H1 (cell line): ENCODE measurements around the gene SEZ6L. TPM values are rescaled to one million over a fixed set of nuclear protein-coding genes. Genes with fewer than 3 reads are reported as not detected.

Source experiments
- CTCF ChIA-PET: fragments of 300-600 bp; sonication (Branson Sonifier 250); formaldehyde crosslinking; loops from one replicate; lab custom pipeline; 2021; ENCODE audit not compliant: partially characterized antibody; lab: Charles Lee
- POLR2A ChIA-PET: fragments of 300-600 bp; sonication (Branson Sonifier 250); formaldehyde crosslinking; loops from one replicate; lab custom pipeline; 2021; ENCODE audit warnings: inconsistent platforms; ENCODE audit not compliant: partially characterized antibody; lab: Charles Lee
- DNase-seq, 2 experiments: peaks; one replicate each; pipeline versions ENCODE4 v3.0.0 to v3.0.0-alpha.2; 2010 to 2022; ENCODE audit warnings: low spot score in 2 of 2, low read depth in 1 of 2, mixed read lengths in 1 of 2
- FAIRE-seq: peaks from 2 replicates; lab custom pipeline; 2011; peaks lifted over from hg19 to GRCh38; lab: Jason Lieb, UNC
- H2AFZ ChIP-seq: 2 replicates; pipeline ENCODE4 v1.8.1; 2012; ENCODE audit warnings: low read length, inconsistent platforms
- H2AK5ac ChIP-seq: 2 replicates; pipeline ENCODE4 v1.6.1; 2013; ENCODE audit warnings: low read depth, low read length
- H2BK120ac ChIP-seq: replicated peaks from 2 replicates; pipeline ENCODE3; 2013; ENCODE audit warnings: low read depth, low read length, inconsistent platforms
- H2BK12ac ChIP-seq: 2 replicates; pipeline ENCODE4 v1.6.1; 2013; ENCODE audit warnings: low read depth, low read length
- H2BK15ac ChIP-seq: 2 replicates; pipeline ENCODE4 v1.6.1; 2013; ENCODE audit warnings: low read length
- H2BK20ac ChIP-seq: 2 replicates; pipeline ENCODE4 v1.6.1; 2013; ENCODE audit warnings: low read length
- H2BK5ac ChIP-seq: 2 replicates; pipeline ENCODE4 v1.6.1; 2013; ENCODE audit warnings: low read depth, low read length
- H3K14ac ChIP-seq: 2 replicates; pipeline ENCODE4 v1.6.1; 2013; ENCODE audit warnings: inconsistent platforms; ENCODE audit not compliant: insufficient read length
- H3K18ac ChIP-seq: 2 replicates; pipeline ENCODE4 v1.6.1; 2013; ENCODE audit warnings: low read length; ENCODE audit errors: extremely low read depth
- H3K23ac ChIP-seq: 2 replicates; pipeline ENCODE4 v1.6.1; 2013; ENCODE audit warnings: inconsistent platforms; ENCODE audit not compliant: insufficient read length
- H3K23me2 ChIP-seq: 2 replicates; pipeline ENCODE4 v1.6.1; 2013; ENCODE audit warnings: low read depth, low read length
- H3K27ac ChIP-seq: 2 replicates; pipeline ENCODE4 v1.6.1; 2011; ENCODE audit warnings: low read depth, low read length, inconsistent platforms
- H3K27me3 ChIP-seq, 4 experiments: replicated peaks in 1 of 4; 1 replicate in 1 of 4; 2 replicates in 3 of 4; pipeline versions ENCODE4 v1.6.1 to v1.8.1; 2011 to 2013; ENCODE audit warnings: low read length in 3 of 4, mild to moderate bottlenecking in 3 of 4, inconsistent platforms in 2 of 4, mixed read lengths in 2 of 4, moderate library complexity in 1 of 4; ENCODE audit not compliant: control insufficient read depth in 3 of 4, insufficient read depth in 3 of 4; ENCODE audit errors: extremely low read depth in 1 of 4
- H3K36me3 ChIP-seq, 4 experiments: 2 replicates each; pipeline versions ENCODE4 v1.6.1 to v1.8.1; 2011 to 2013; ENCODE audit warnings: mild to moderate bottlenecking in 4 of 4, low read length in 3 of 4, moderate library complexity in 2 of 4, control low read depth in 1 of 4, inconsistent platforms in 1 of 4; ENCODE audit not compliant: insufficient read depth in 4 of 4, control insufficient read depth in 2 of 4
- H3K4ac ChIP-seq: replicated peaks from 2 replicates; pipeline ENCODE3; 2013; ENCODE audit warnings: low read length, low read depth, mixed read lengths, inconsistent platforms; ENCODE audit not compliant: insufficient read length
- H3K4me1 ChIP-seq, 4 experiments: replicated peaks in 1 of 4; 1 replicate in 1 of 4; 2 replicates in 3 of 4; pipeline versions ENCODE4 v1.6.1 to v1.8.1; 2011 to 2013; ENCODE audit warnings: low read length in 3 of 4, inconsistent platforms in 2 of 4, mixed read lengths in 1 of 4; ENCODE audit not compliant: insufficient read depth in 4 of 4, control insufficient read depth in 3 of 4
- H3K4me2 ChIP-seq, 2 experiments: 2 replicates each; pipeline versions ENCODE4 v1.6.1 to v1.8.1; 2011 to 2013; ENCODE audit warnings: low read depth in 2 of 2, low read length in 2 of 2, control low read depth in 1 of 2, inconsistent platforms in 1 of 2, mild to moderate bottlenecking in 1 of 2; ENCODE audit not compliant: insufficient read depth in 1 of 2
- H3K4me3 ChIP-seq, 4 experiments: fragments of 200-600, 300-600 bp in 1 of 4; sonication (generic), shearing (Covaris generic), sonication (Bioruptor Twin) in 1 of 4; 2 replicates each; pipeline versions ENCODE4 v1.5.1 to v1.8.1; 2011 to 2016; ENCODE audit warnings: low read length in 4 of 4, low read depth in 3 of 4, control low read depth in 2 of 4, inconsistent platforms in 2 of 4, mild to moderate bottlenecking in 2 of 4, mixed read lengths in 1 of 4, moderate library complexity in 1 of 4; ENCODE audit not compliant: insufficient read depth in 2 of 4; ENCODE audit errors: extremely low read depth in 1 of 4
- H3K56ac ChIP-seq: replicated peaks from 2 replicates; pipeline ENCODE3; 2013; ENCODE audit warnings: low read depth, mild to moderate bottlenecking, mixed read lengths, low read length, inconsistent platforms; ENCODE audit not compliant: insufficient read length
- H3K79me1 ChIP-seq: 2 replicates; pipeline ENCODE4 v1.6.1; 2013; ENCODE audit warnings: low read depth, low read length, control low read depth
- H3K79me2 ChIP-seq, 2 experiments: 2 replicates each; pipeline versions ENCODE4 v1.6.1 to v1.8.1; 2012 to 2013; ENCODE audit warnings: low read length in 2 of 2, mild to moderate bottlenecking in 2 of 2, inconsistent platforms in 1 of 2; ENCODE audit not compliant: insufficient read depth in 2 of 2, control insufficient read depth in 1 of 2
- H3K9ac ChIP-seq, 4 experiments: replicated peaks in 1 of 4; 1 replicate in 1 of 4; 2 replicates in 3 of 4; pipeline versions ENCODE4 v1.6.1 to v1.8.1; 2011 to 2013; ENCODE audit warnings: low read depth in 3 of 4, low read length in 3 of 4, control low read depth in 2 of 4, mild to moderate bottlenecking in 2 of 4, moderate library complexity in 2 of 4, inconsistent platforms in 1 of 4; ENCODE audit errors: extremely low read depth in 1 of 4
- H3K9me3 ChIP-seq, 2 experiments: 2 replicates each; pipeline versions ENCODE4 v1.6.1 to v1.8.1; 2012 to 2013; ENCODE audit warnings: mild to moderate bottlenecking in 2 of 2, moderate library complexity in 2 of 2, control low read depth in 1 of 2, inconsistent platforms in 1 of 2, low read depth in 1 of 2, low read length in 1 of 2, mixed read lengths in 1 of 2; ENCODE audit not compliant: insufficient read depth in 2 of 2
- H4K20me1 ChIP-seq, 2 experiments: replicated peaks in 1 of 2; 2 replicates each; pipeline versions ENCODE3 to v1.8.1; 2011 to 2013; ENCODE audit warnings: inconsistent platforms in 2 of 2, low read length in 2 of 2, mild to moderate bottlenecking in 1 of 2; ENCODE audit not compliant: insufficient read depth in 2 of 2, control insufficient read depth in 1 of 2
- H4K5ac ChIP-seq: 2 replicates; pipeline ENCODE4 v1.6.1; 2013; ENCODE audit warnings: low read length, low read depth, mixed read lengths, inconsistent platforms; ENCODE audit not compliant: insufficient read length
- H4K8ac ChIP-seq: 2 replicates; pipeline ENCODE4 v1.8.0; 2013; ENCODE audit warnings: mild to moderate bottlenecking, moderate library complexity, low read length, inconsistent platforms; ENCODE audit not compliant: insufficient read depth; ENCODE audit errors: extremely low read depth
- H4K91ac ChIP-seq: replicated peaks from 2 replicates; pipeline ENCODE3; 2013; ENCODE audit warnings: low read length, mixed read lengths, inconsistent platforms; ENCODE audit not compliant: insufficient read length
- CREB1 ChIP-seq: IDR thresholded peaks from 2 replicates; pipeline ENCODE4 v1.6.1; 2012; ENCODE audit warnings: inconsistent platforms
- EGR1 ChIP-seq: IDR thresholded peaks from 2 replicates; pipeline ENCODE4 v1.6.1; 2011; ENCODE audit warnings: low read depth, low read length, borderline replicate concordance
- GABPA ChIP-seq: IDR thresholded peaks from 2 replicates; pipeline ENCODE4 v1.6.1; 2011; ENCODE audit warnings: mild to moderate bottlenecking, low read length, moderate library complexity, borderline replicate concordance; ENCODE audit not compliant: insufficient read depth
- JUN ChIP-seq: IDR thresholded peaks from 2 replicates; pipeline ENCODE4 v1.6.1; 2011; ENCODE audit warnings: low read depth, mild to moderate bottlenecking, improper control_type of control experiment, low read length
- MAFK ChIP-seq: IDR thresholded peaks from 2 replicates; pipeline ENCODE4 v1.6.1; 2012; ENCODE audit warnings: low read depth, mild to moderate bottlenecking, improper control_type of control experiment, low read length
- RXRA ChIP-seq: IDR thresholded peaks from 2 replicates; pipeline ENCODE4 v1.6.1; 2011; ENCODE audit warnings: low read depth, mild to moderate bottlenecking, low read length, moderate library complexity; ENCODE audit not compliant: insufficient read depth
- SIRT6 ChIP-seq: IDR thresholded peaks from one replicate; pipeline ENCODE4 v1.7.1; 2012; ENCODE audit warnings: low read length, inconsistent platforms
- SP4 ChIP-seq: IDR thresholded peaks from 2 replicates; pipeline ENCODE4 v1.6.1; 2012; ENCODE audit warnings: low read length, inconsistent platforms
- TAF1 ChIP-seq: IDR thresholded peaks from 2 replicates; pipeline ENCODE4 v1.6.1; 2011; ENCODE audit warnings: mild to moderate bottlenecking, low read depth, low read length
- TBP ChIP-seq: IDR thresholded peaks from 2 replicates; pipeline ENCODE4 v1.6.1; 2011; ENCODE audit warnings: low read depth, low read length, improper control_type of control experiment
- WGBS, 2 experiments: shearing (Covaris generic) in 1 of 2; methylation state at CpG; one replicate each; pipeline versions ENCODE4 v1.1.6 to v1.1.7; 2013 to 2015; ENCODE audit warnings: low lambda C conversion rate in 2 of 2, mixed read lengths in 2 of 2, inconsistent platforms in 1 of 2, low coverage in 1 of 2, missing lambda C conversion rate in 1 of 2; ENCODE audit not compliant: insufficient replicate concordance in 2 of 2, insufficient coverage in 1 of 2, insufficient read length in 1 of 2; ENCODE audit errors: extremely low coverage in 1 of 2, missing lambda C conversion rate in 1 of 2; 5-methylcytosine and 5-hydroxymethylcytosine counted together
- polyA plus RNA-seq, 7 experiments: library from polyadenylated mRNA; depleted of rRNA in 3 of 7; stranded (reverse) in 5 of 7; unstranded in 2 of 7; fragments of >200 nt in 5 of 7; fragments of 200-250 nt in 2 of 7; gene quantifications; 1 replicate in 5 of 7; 2 replicates in 1 of 7; 4 replicates in 1 of 7; pipeline versions ENCODE4 v1.2.1 to v1.2.3, GENCODE V29; 2011 to 2013; ENCODE audit warnings: missing spikeins in 2 of 7, mixed read lengths in 2 of 7
- total RNA-seq: library from RNA; stranded (reverse); fragmentation: NEBNext Ultra II Directional; extraction: Animal tissue kit (Norgen Biotek cat#: 25700); gene quantifications from 2 replicates; pipeline ENCODE4 v1.2.1, GENCODE V29; 2021
- TF ChIP-seq, protein P1 (sequence below): IDR thresholded peaks from 2 replicates; pipeline ENCODE4 v1.6.1; 2012; ENCODE audit warnings: inconsistent platforms
- TF ChIP-seq, protein P2 (sequence below), 3 experiments: IDR thresholded peaks; 1 replicate in 2 of 3; 2 replicates in 1 of 3; pipeline versions ENCODE4 v1.5.1 to v1.6.1; 2011; ENCODE audit warnings: low read length in 3 of 3, mild to moderate bottlenecking in 3 of 3, inconsistent platforms in 2 of 3, low read depth in 1 of 3, moderate library complexity in 1 of 3; ENCODE audit not compliant: insufficient read depth in 1 of 3; ENCODE audit errors: control extremely low read depth in 1 of 3

The SEZ6L gene
- total and polyA plus RNA-seq, 2 of the 8 experiments (the other 6 are each of a cell fraction or from before 2014, with no cell fraction given) = 0.06 to 0.33 TPM

DNA sequence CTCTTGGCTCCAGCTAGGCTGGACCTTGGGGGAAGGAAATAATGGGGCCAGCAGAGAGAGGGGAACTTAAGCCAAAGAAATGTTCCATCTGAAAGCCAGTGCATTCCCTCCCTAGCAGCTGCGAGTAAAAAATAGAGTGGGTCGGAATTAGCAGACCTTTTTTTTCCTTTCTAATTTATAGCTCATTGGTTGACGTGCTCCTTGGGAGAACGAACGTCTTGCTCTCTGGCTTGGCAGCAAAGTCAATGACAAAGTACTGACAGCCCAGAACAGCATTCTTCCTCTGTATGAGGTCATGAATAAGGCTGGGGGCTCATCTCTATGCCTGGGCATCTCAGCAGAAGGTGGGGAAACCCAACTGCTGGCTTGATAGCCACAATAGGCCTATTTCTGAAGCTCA lies 65.0 kb downstream of the SEZ6L start:
- no peak overlapping the region for H2BK5ac ChIP-seq
- no peak overlapping the region for H3K27ac ChIP-seq
- no peak overlapping the region for H3K4ac ChIP-seq
- H3K79me2 ChIP-seq = no peaks in the 10 kb centered on the region
- no peak overlapping the region for H2AFZ ChIP-seq
- H4K8ac ChIP-seq = no peak overlapping the region
- H3K9me3 ChIP-seq = 0 out of 4 replicates have a peak, but pooled peaks cover 0 to 5% of the 10 kb centered on the region in 2 experiments
- H3K4me1 ChIP-seq = no peaks in the 10 kb centered on the region
- ChIA-PET POLR2A (interaction anchor here (0.9 kb wide), 1 partner anchor 9 kb away, joined by 3 read pairs; no protein-coding TSS in a partner anchor), CTCF (interaction anchor here (1.0 to 2.0 kb wide), 5 partner anchors 9 to 63 kb away, joined by 3 to 8 read pairs (median 3); no protein-coding TSS in a partner anchor)
- H2BK12ac ChIP-seq = no peak overlapping the region
- H3K4me3 ChIP-seq = no peak overlapping the region
- H2BK120ac ChIP-seq = no peak overlapping the region
- H3K14ac ChIP-seq = no peak overlapping the region
- H3K36me3 ChIP-seq = no peaks in the 10 kb centered on the region
- H4K5ac ChIP-seq = no peak overlapping the region
- H3K23me2 ChIP-seq = no peaks in the 10 kb centered on the region; the same call in 1 of the 2 replicates
- DNase-seq = no peak
- H3K9ac ChIP-seq = no peak overlapping the region
- H3K27me3 ChIP-seq = no peaks in the 10 kb centered on the region; a peak in 2 of 7 replicates
- WGBS, 2 experiments = 78% methylated on average over 5 of the region's 5 CpGs; no CpG with 5 or more reads in 1 of the 2 experiments
- no peak overlapping the region for H3K23ac ChIP-seq
- no peaks in the 10 kb centered on the region for H3K79me1 ChIP-seq
- H2AK5ac ChIP-seq = no peak overlapping the region
- H4K20me1 ChIP-seq = no peaks in the 10 kb centered on the region
- no peak overlapping the region for H4K91ac ChIP-seq
- no peak overlapping the region for H3K56ac ChIP-seq
- H3K4me2 ChIP-seq = no peak overlapping the region
- H2BK15ac ChIP-seq = no peak overlapping the region
- no peak for FAIRE-seq
- no peak overlapping the region for H2BK20ac ChIP-seq
- no peak overlapping the region for H3K18ac ChIP-seq
- TF ChIP-seq SIRT6 (no peak), EGR1 (no peak), RXRA (no peak), MAFK (no peak), TAF1 (no peak), GABPA (no peak), TBP (no peak), JUN (no peak), CREB1 (no peak), SP4 (no peak)
- TF ChIP-seq, protein P1, sequence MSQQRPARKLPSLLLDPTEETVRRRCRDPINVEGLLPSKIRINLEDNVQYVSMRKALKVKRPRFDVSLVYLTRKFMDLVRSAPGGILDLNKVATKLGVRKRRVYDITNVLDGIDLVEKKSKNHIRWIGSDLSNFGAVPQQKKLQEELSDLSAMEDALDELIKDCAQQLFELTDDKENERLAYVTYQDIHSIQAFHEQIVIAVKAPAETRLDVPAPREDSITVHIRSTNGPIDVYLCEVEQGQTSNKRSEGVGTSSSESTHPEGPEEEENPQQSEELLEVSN = no peak
- TF ChIP-seq, protein P2, sequence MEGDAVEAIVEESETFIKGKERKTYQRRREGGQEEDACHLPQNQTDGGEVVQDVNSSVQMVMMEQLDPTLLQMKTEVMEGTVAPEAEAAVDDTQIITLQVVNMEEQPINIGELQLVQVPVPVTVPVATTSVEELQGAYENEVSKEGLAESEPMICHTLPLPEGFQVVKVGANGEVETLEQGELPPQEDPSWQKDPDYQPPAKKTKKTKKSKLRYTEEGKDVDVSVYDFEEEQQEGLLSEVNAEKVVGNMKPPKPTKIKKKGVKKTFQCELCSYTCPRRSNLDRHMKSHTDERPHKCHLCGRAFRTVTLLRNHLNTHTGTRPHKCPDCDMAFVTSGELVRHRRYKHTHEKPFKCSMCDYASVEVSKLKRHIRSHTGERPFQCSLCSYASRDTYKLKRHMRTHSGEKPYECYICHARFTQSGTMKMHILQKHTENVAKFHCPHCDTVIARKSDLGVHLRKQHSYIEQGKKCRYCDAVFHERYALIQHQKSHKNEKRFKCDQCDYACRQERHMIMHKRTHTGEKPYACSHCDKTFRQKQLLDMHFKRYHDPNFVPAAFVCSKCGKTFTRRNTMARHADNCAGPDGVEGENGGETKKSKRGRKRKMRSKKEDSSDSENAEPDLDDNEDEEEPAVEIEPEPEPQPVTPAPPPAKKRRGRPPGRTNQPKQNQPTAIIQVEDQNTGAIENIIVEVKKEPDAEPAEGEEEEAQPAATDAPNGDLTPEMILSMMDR (IDR thresholded peaks at IDR 0.05; ENCODE audit: control extremely low read depth in 1 of 3, insufficient read depth in 1 of 3, low read depth in 1 of 3, low read length in 3 of 3) = no peak
